GM12892 (cell line): ENCODE measurements around the gene CYCS.
"Not testable (repeated sequence)": the region's sequence is repeated elsewhere in the genome, so short reads cannot be mapped to it uniquely, and the experiment has no call there.

Experiments
- DNase-seq: peaks from one replicate; pipeline ENCODE4 v3.0.0; 2011; ENCODE audit not compliant: insufficient read length
- FAIRE-seq: peaks from 2 replicates; lab custom pipeline; 2011; peaks lifted over from hg19 to GRCh38; lab: Jason Lieb, UNC
- POLR2A ChIP-seq: IDR thresholded peaks from 2 replicates; pipeline ENCODE4 v1.6.1; 2011; ENCODE audit warnings: low read depth, low read length, control low read depth
- POLR2AphosphoS5 ChIP-seq: IDR thresholded peaks from 2 replicates; pipeline ENCODE4 v1.6.1; 2011; ENCODE audit warnings: low read depth, low read length, control low read depth
- TAF1 ChIP-seq: IDR thresholded peaks from 2 replicates; pipeline ENCODE4 v1.6.1; 2011; ENCODE audit warnings: low read depth, mild to moderate bottlenecking, control low read depth, low read length, borderline replicate concordance

The CYCS gene

GRCh38 chr7:25091176-25091575 is 33.9 kb downstream of the CYCS start:
- no peak for TF ChIP-seq POLR2AphosphoS5
- TF ChIP-seq POLR2A, result no peak
- TF ChIP-seq TAF1, result no peak
- FAIRE-seq (no peak), DNase-seq (no peak)

DNA sequence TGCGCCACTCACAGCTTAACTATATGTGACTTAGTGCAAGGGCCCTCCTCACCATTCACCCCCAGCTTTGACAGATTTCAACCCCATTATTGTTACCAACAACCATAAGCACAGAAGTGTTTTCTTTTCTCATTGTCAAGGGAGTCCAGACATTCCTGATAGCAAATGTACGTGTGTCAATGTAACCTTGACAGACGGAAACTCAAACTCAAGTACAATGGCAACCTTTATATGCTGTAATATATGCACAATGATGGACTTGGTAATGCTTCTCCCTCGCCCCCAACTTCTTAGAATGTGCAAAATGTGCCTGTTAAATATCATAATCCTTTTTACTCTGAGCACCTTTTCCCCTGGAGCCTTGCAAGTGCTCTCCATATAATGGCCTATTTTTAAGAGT is 34.7 kb downstream of the CYCS start:
- no peak for TF ChIP-seq TAF1
- TF ChIP-seq POLR2A, result no peak
- TF ChIP-seq POLR2AphosphoS5, result no peak
- FAIRE-seq, result no peak
- no peak for DNase-seq

- FAIRE-seq (peak; percentile 69), DNase-seq (no peak)
- no peak for TF ChIP-seq TAF1
- TF ChIP-seq POLR2A, result no peak
- no peak for TF ChIP-seq POLR2AphosphoS5
These were observed 37.2 kb downstream of the CYCS start for GRCh38 chr7:25087855-25088254.

DNA sequence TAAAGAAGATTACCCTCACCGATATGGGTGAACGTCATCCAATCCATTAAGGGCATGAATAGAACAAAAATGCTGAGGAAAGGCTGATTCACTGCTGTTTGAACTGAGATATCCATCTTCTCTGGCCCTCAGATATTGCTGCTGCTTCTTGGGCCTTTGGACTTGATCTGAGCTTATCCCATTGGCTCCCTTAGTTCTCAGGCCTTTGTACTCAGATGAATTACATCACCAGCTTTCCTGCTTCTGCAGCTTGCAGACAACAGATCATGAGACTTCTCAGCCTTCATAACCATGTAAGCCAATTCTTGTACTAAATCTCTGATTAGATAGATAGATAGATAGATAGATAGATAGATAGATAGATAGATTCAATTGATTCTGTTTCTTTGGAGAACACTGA is 40.2 kb downstream of the CYCS start:
- no peak for DNase-seq
- FAIRE-seq, result no peak
- TF ChIP-seq POLR2AphosphoS5, result no peak
- TF ChIP-seq POLR2A, result no peak
- no peak for TF ChIP-seq TAF1

DNA sequence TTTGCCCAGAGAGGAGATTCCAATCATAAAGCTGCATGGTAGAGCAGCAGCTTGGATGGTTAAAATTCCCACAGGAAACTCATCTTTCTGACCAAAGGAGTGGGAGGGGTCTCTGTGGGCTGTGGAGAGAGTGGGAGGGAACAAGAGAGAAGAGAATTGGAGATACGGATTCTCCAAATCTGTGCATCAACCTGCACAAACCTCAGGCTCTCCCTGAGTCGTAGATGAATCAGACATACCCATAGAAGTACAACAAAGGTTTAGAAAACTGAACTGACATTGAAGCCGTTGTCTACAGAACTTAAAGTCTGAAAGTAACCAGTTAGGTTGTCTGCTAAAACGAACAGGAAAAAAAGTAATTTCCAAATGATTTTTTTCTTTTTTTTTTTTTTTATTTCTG is 41.9 kb downstream of the CYCS start:
- TF ChIP-seq TAF1, result no peak
- TF ChIP-seq POLR2A, result no peak
- TF ChIP-seq POLR2AphosphoS5, result no peak
- FAIRE-seq, result no peak

DNA sequence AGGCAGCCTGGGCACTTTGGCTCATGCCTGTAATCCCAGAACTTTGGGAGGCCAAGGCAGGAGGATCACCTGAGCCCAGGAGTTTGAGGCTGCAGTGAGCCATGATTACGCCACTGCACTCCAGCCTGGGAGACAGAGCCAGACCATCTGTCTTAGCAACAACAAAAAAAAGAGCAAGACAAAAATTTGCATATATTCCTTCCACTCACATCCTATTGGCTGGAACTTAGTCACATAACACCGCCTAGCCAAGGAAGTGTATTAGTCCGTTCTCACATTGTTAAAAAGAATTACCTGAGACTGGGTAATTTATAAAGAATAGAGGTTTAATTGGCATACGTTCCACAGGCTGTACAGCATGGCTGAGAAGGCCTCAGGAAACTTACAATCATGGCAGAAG is 43.0 kb downstream of the CYCS start:
- FAIRE-seq, DNase-seq: not testable (repeated sequence)

More for the DNA sequence above, 41.9 kb downstream of the CYCS start:
- DNase-seq, result no peak

- FAIRE-seq, result no peak
- no peak for DNase-seq
- TF ChIP-seq POLR2AphosphoS5 (no peak), POLR2A (no peak), TAF1 (no peak)
These were observed 48.0 kb downstream of the CYCS start for GRCh38 chr7:25077096-25077495.

- TF ChIP-seq POLR2AphosphoS5 (no peak), TAF1 (no peak), POLR2A (no peak)
- no peak for DNase-seq
- peak; percentile 40 for FAIRE-seq
These were observed 49.6 kb downstream of the CYCS start for GRCh38 chr7:25075459-25075858.

GRCh38 chr7:25073451-25073850 is 51.6 kb downstream of the CYCS start:
- FAIRE-seq (no peak), DNase-seq (no peak)
- TF ChIP-seq POLR2A (no peak), POLR2AphosphoS5 (no peak)
